Measurements from ENCODE around the gene CACNA1C.
A peak's percentile ranks its signal among the peaks of the same experiment; 100 is the strongest.

CACNA1C gene

GRCh38 chr12:2335916-2336315 is 283.1 kb downstream of the CACNA1C start:
- Histone ChIP-seq H3K27ac (peak overlapping the region; percentile 91), H3K27me3 (ENCODE audit: insufficient read depth, low read depth) (no peaks in the 10 kb centered on the region), H3K4me3 (IDR thresholded peaks at IDR 0.05; ENCODE audit: insufficient read depth, low read depth, low read length) (no peak overlapping the region), H2AFZ (ENCODE audit: low read depth) (peak overlapping the region; percentile 87), H4K20me1 (ENCODE audit: insufficient read depth) (no peaks in the 10 kb centered on the region), H3K36me3 (ENCODE audit: insufficient read depth) (no peaks in the 10 kb centered on the region), H3K4me1 (ENCODE audit: low read depth, poor library complexity, severe bottlenecking) (peaks cover 37% of the 10 kb centered on the region), H3K79me2 (ENCODE audit: insufficient read depth, low read depth) (no peaks in the 10 kb centered on the region), H3K9ac (peak overlapping the region; percentile 31; the same call in 1 of the 2 replicates), H3K4me2 (peak overlapping the region; percentile 79)
- no peak for TF ChIP-seq CTCF (conservative IDR thresholded peaks at IDR 0.05; ENCODE audit: low read depth, low read length)

GRCh38 chr12:2336409-2336829 is 283.6 kb downstream of the CACNA1C start:
- Histone ChIP-seq H3K27ac (peak overlapping the region; percentile 91), H3K4me2 (peak overlapping the region; percentile 79), H3K4me3 (IDR thresholded peaks at IDR 0.05; ENCODE audit: insufficient read depth, low read depth, low read length) (no peak overlapping the region), H3K4me1 (ENCODE audit: low read depth, poor library complexity, severe bottlenecking) (peaks cover 37% of the 10 kb centered on the region), H3K36me3 (ENCODE audit: insufficient read depth) (no peaks in the 10 kb centered on the region), H2AFZ (ENCODE audit: low read depth) (peak overlapping the region; percentile 87), H3K27me3 (ENCODE audit: insufficient read depth, low read depth) (no peaks in the 10 kb centered on the region), H4K20me1 (ENCODE audit: insufficient read depth) (no peaks in the 10 kb centered on the region), H3K9ac (peak overlapping the region; percentile 31; the same call in 1 of the 2 replicates), H3K79me2 (ENCODE audit: insufficient read depth, low read depth) (no peaks in the 10 kb centered on the region)
- TF ChIP-seq CTCF (conservative IDR thresholded peaks at IDR 0.05; ENCODE audit: low read depth, low read length) = no peak

- H2AFZ ChIP-seq (ENCODE audit: low read depth) = peak overlapping the region; percentile 87
- H4K20me1 ChIP-seq (ENCODE audit: insufficient read depth) = no peaks in the 10 kb centered on the region
- peaks cover 37% of the 10 kb centered on the region for H3K4me1 ChIP-seq (ENCODE audit: low read depth, poor library complexity, severe bottlenecking)
- peak overlapping the region; percentile 91 for H3K27ac ChIP-seq
- H3K4me3 ChIP-seq (IDR thresholded peaks at IDR 0.05; ENCODE audit: insufficient read depth, low read depth, low read length) = no peak overlapping the region
- H3K79me2 ChIP-seq (ENCODE audit: insufficient read depth, low read depth) = no peaks in the 10 kb centered on the region
- no peaks in the 10 kb centered on the region for H3K36me3 ChIP-seq (ENCODE audit: insufficient read depth)
- H3K4me2 ChIP-seq = peak overlapping the region; percentile 79
- H3K27me3 ChIP-seq (ENCODE audit: insufficient read depth, low read depth) = no peaks in the 10 kb centered on the region
- H3K9ac ChIP-seq = peak overlapping the region; percentile 31; the same call in 1 of the 2 replicates
- no peak for TF ChIP-seq CTCF (conservative IDR thresholded peaks at IDR 0.05; ENCODE audit: low read depth, low read length)
Measured at GRCh38 chr12:2337031-2338010, 284.5 kb downstream of the CACNA1C start.

GRCh38 chr12:2338381-2338780 is 285.6 kb downstream of the CACNA1C start:
- no peak for TF ChIP-seq CTCF (conservative IDR thresholded peaks at IDR 0.05; ENCODE audit: low read depth, low read length)
- no peaks in the 10 kb centered on the region for H3K79me2 ChIP-seq (ENCODE audit: insufficient read depth, low read depth)
- H3K4me3 ChIP-seq (IDR thresholded peaks at IDR 0.05; ENCODE audit: insufficient read depth, low read depth, low read length) = no peak overlapping the region
- no peak overlapping the region for H2AFZ ChIP-seq (ENCODE audit: low read depth)
- no peak overlapping the region for H3K27ac ChIP-seq
- no peak overlapping the region for H3K4me2 ChIP-seq
- no peaks in the 10 kb centered on the region for H3K36me3 ChIP-seq (ENCODE audit: insufficient read depth)
- H3K9ac ChIP-seq = no peak overlapping the region
- no peaks in the 10 kb centered on the region for H3K27me3 ChIP-seq (ENCODE audit: insufficient read depth, low read depth)
- peaks cover 37% of the 10 kb centered on the region for H3K4me1 ChIP-seq (ENCODE audit: low read depth, poor library complexity, severe bottlenecking)
- no peaks in the 10 kb centered on the region for H4K20me1 ChIP-seq (ENCODE audit: insufficient read depth)
